A549 (cell line): ENCODE results near the gene FMNL2. TPM values are rescaled to one million over a fixed set of nuclear protein-coding genes. Genes with fewer than 3 reads are reported as not detected.
A peak's percentile ranks its signal among the peaks of the same experiment; 100 is the strongest.

Experiments used
- ATAC-seq, 2 experiments: fragments of 200-7000 bp in 1 of 2; fragments of >200 bp in 1 of 2; cut with Nextera tagmentation in 1 of 2; cut with Tn5 transposase in 1 of 2; 3 replicates each; pipeline versions ENCODE4 v1.8.0 to v1.9.1; 2018 to 2020; ENCODE audit warnings: mild to moderate bottlenecking in 1 of 2, moderate library complexity in 1 of 2
- CTCF ChIA-PET: fragments of 300-600 bp; sonication (Branson Sonifier 250); formaldehyde crosslinking; extraction: SDS; loops from one replicate; lab custom pipeline; 2021; ENCODE audit warnings: antibody characterized with exemption, inconsistent platforms; lab: Yijun Ruan, JAX
- POLR2A ChIA-PET: fragments of 350-600 bp; formaldehyde crosslinking; extraction: SDS; loops from one replicate; lab custom pipeline; 2021; ENCODE audit warnings: antibody characterized with exemption, inconsistent platforms; lab: Yijun Ruan, JAX
- DNase-seq, 2 experiments: peaks; one replicate each; pipeline versions ENCODE4 v3.0.0 to v3.0.0-alpha.2; 2011 to 2016; ENCODE audit warnings: low read depth in 1 of 2, low spot score in 1 of 2
- FAIRE-seq: peaks from 2 replicates; lab custom pipeline; 2011; peaks lifted over from hg19 to GRCh38; lab: Jason Lieb, UNC
- H3K27ac ChIP-seq, 2 experiments: fragments of >200 bp; sonication (Bioruptor Twin); formaldehyde crosslinking; 3 replicates each; pipeline ENCODE4 v1.5.1; 2016 to 2017
- H3K4me1 ChIP-seq: fragments of >200 bp; sonication (Bioruptor Twin); formaldehyde crosslinking; 3 replicates; pipeline ENCODE4 v1.6.1; 2016
- H3K4me2 ChIP-seq: fragments of >200 bp; sonication (Bioruptor Twin); formaldehyde crosslinking; 3 replicates; pipeline ENCODE4 v1.6.1; 2016
- H3K4me3 ChIP-seq: fragments of >200 bp; sonication (Bioruptor Twin); formaldehyde crosslinking; 3 replicates; pipeline ENCODE4 v1.5.1; 2016
- H3K9me3 ChIP-seq: fragments of >200 bp; sonication (Bioruptor Twin); formaldehyde crosslinking; 3 replicates; pipeline ENCODE4 v1.6.1; 2016
- ATOH8 ChIP-seq: fragments of 250-450 bp; sonication (Bioruptor Pico); IDR thresholded peaks from 2 replicates; pipeline ENCODE4 v1.5.0; 2020; ENCODE audit warnings: low read depth, mild to moderate bottlenecking, moderate library complexity
- BHLHE40 ChIP-seq: IDR thresholded peaks from 2 replicates; pipeline ENCODE4 v1.6.1; 2012; ENCODE audit warnings: low read depth, low read length, inconsistent platforms
- CEBPB ChIP-seq, 2 experiments: fragments of >200 bp in 1 of 2; sonication (Bioruptor Twin) in 1 of 2; formaldehyde crosslinking in 1 of 2; IDR thresholded peaks; 2 replicates each; pipeline ENCODE4 v1.6.1; 2012 to 2016
- CHD4 ChIP-seq: fragments of 200-600 bp; sonication (generic); IDR thresholded peaks from 2 replicates; pipeline ENCODE4 v1.6.1; 2016; ENCODE audit warnings: antibody characterized with exemption, mild to moderate bottlenecking, borderline replicate concordance
- EHMT2 ChIP-seq: fragments of 200-600 bp; sonication (generic); IDR thresholded peaks from 2 replicates; pipeline ENCODE4 v1.6.1; 2016; ENCODE audit warnings: antibody characterized with exemption, low read depth, mild to moderate bottlenecking, moderate library complexity
- ESRRA ChIP-seq: fragments of 150-350 bp; IDR thresholded peaks from 2 replicates; pipeline ENCODE4 v1.6.1; 2014; ENCODE audit warnings: mild to moderate bottlenecking, low read length, borderline replicate concordance
- FOSB ChIP-seq: fragments of 250-450 bp; sonication (Bioruptor Pico); IDR thresholded peaks from 2 replicates; pipeline ENCODE4 v1.5.0; 2020; ENCODE audit warnings: mild to moderate bottlenecking, moderate library complexity
- FOXS1 ChIP-seq: fragments of 250-450 bp; sonication (Bioruptor Pico); IDR thresholded peaks from 2 replicates; pipeline ENCODE4 v1.5.0; 2020; ENCODE audit warnings: mild to moderate bottlenecking, moderate library complexity
- HEYL ChIP-seq: fragments of 250-450 bp; sonication (Bioruptor Pico); IDR thresholded peaks from 2 replicates; pipeline ENCODE4 v1.8.0; 2021; ENCODE audit warnings: mild to moderate bottlenecking, moderate library complexity
- HMGXB4 ChIP-seq: fragments of 250-450 bp; sonication (Bioruptor Pico); IDR thresholded peaks from 2 replicates; pipeline ENCODE4 v1.5.0; 2021; ENCODE audit warnings: mild to moderate bottlenecking, moderate library complexity, borderline replicate concordance
- HOXA7 ChIP-seq: fragments of 250-450 bp; sonication (Bioruptor Pico); IDR thresholded peaks from 2 replicates; pipeline ENCODE4 v1.5.0; 2020; ENCODE audit warnings: mild to moderate bottlenecking, moderate library complexity
- HOXB5 ChIP-seq: fragments of 250-450 bp; sonication (Bioruptor Pico); IDR thresholded peaks from 2 replicates; pipeline ENCODE4 v1.5.0; 2020; ENCODE audit warnings: mild to moderate bottlenecking, moderate library complexity
- JUN ChIP-seq, 2 experiments: fragments of >200 bp; sonication (Bioruptor Twin); formaldehyde crosslinking; IDR thresholded peaks; 2 replicates in 1 of 2; 3 replicates in 1 of 2; pipeline ENCODE4 v1.6.1; 2016 to 2017
- KDM1A ChIP-seq: fragments of 200-600 bp; sonication (generic); IDR thresholded peaks from 2 replicates; pipeline ENCODE4 v1.6.1; 2016; ENCODE audit warnings: low read depth, mild to moderate bottlenecking
- KDM5A ChIP-seq: fragments of 200-600 bp; sonication (generic); IDR thresholded peaks from 2 replicates; pipeline ENCODE4 v1.6.1; 2016; ENCODE audit warnings: antibody characterized with exemption, mild to moderate bottlenecking
- MAZ ChIP-seq: fragments of 150-350 bp; IDR thresholded peaks from 2 replicates; pipeline ENCODE4 v1.6.1; 2014; ENCODE audit warnings: antibody characterized with exemption, low read depth, low read length, borderline replicate concordance
- MYC ChIP-seq: IDR thresholded peaks from 2 replicates; pipeline ENCODE4 v1.6.1; 2012; ENCODE audit warnings: mild to moderate bottlenecking, inconsistent platforms, low read length, improper control_type of control experiment, borderline replicate concordance
- NFE2L2 ChIP-seq: fragments of 150-350 bp; conservative IDR thresholded peaks from 2 replicates; pipeline ENCODE4 v1.6.1; 2014; ENCODE audit warnings: low read length
- PHF8 ChIP-seq: fragments of 200-600 bp; sonication (generic); IDR thresholded peaks from 2 replicates; pipeline ENCODE4 v1.6.1; 2016; ENCODE audit warnings: low read depth, mild to moderate bottlenecking, antibody characterized with exemption, moderate library complexity, borderline replicate concordance
- POLR2AphosphoS2 ChIP-seq: conservative IDR thresholded peaks from 2 replicates; pipeline ENCODE4 v1.6.1; 2012; ENCODE audit warnings: low read length, improper control_type of control experiment, inconsistent platforms
- RAD21 ChIP-seq, 2 experiments: fragments of >200 bp in 1 of 2; sonication (Bioruptor Twin) in 1 of 2; formaldehyde crosslinking in 1 of 2; IDR thresholded peaks in 1 of 2; conservative IDR thresholded peaks in 1 of 2; 2 replicates in 1 of 2; 3 replicates in 1 of 2; pipeline ENCODE4 v1.6.1; 2012 to 2018; ENCODE audit warnings: inconsistent platforms in 1 of 2
- RARB ChIP-seq: fragments of 250-450 bp; sonication (Bioruptor Pico); IDR thresholded peaks from 2 replicates; pipeline ENCODE4 v1.8.0; 2021; ENCODE audit warnings: mild to moderate bottlenecking, moderate library complexity
- RFX5 ChIP-seq: fragments of 450-650 bp; IDR thresholded peaks from 2 replicates; pipeline ENCODE4 v1.7.1; 2014; ENCODE audit warnings: antibody characterized with exemption, mild to moderate bottlenecking, moderate library complexity
- SMC3 ChIP-seq: fragments of >200 bp; sonication (Bioruptor Twin); formaldehyde crosslinking; IDR thresholded peaks from 3 replicates; pipeline ENCODE4 v1.6.1; 2018; ENCODE audit warnings: inconsistent platforms
- TFCP2L1 ChIP-seq: fragments of 250-450 bp; sonication (Bioruptor Pico); IDR thresholded peaks from 2 replicates; pipeline ENCODE4 v1.5.0; 2021; ENCODE audit warnings: mild to moderate bottlenecking
- USF2 ChIP-seq: fragments of 450-650 bp; IDR thresholded peaks from 2 replicates; pipeline ENCODE4 v1.6.1; 2014; ENCODE audit warnings: antibody characterized with exemption
- ZC3H11A ChIP-seq: fragments of 450-650 bp; IDR thresholded peaks from 2 replicates; pipeline ENCODE4 v1.6.1; 2014; ENCODE audit warnings: antibody characterized with exemption, mild to moderate bottlenecking
- ZFP36 ChIP-seq: fragments of 450-650 bp; IDR thresholded peaks from 2 replicates; pipeline ENCODE4 v1.6.1; 2014; ENCODE audit warnings: borderline replicate concordance; ENCODE audit not compliant: partially characterized antibody
- ZNF302 ChIP-seq: fragments of 250-450 bp; sonication (Bioruptor Pico); IDR thresholded peaks from 2 replicates; pipeline ENCODE4 v1.9.0; 2021; ENCODE audit warnings: inconsistent platforms, mild to moderate bottlenecking, moderate library complexity
- ZSCAN20 ChIP-seq: fragments of 250-450 bp; sonication (Bioruptor Pico); IDR thresholded peaks from 2 replicates; pipeline ENCODE4 v1.8.0; 2022; ENCODE audit warnings: mild to moderate bottlenecking, moderate library complexity
- WGBS: methylation state at CpG from one replicate; pipeline ENCODE4 v1.1.6; 2017; ENCODE audit errors: missing lambda C conversion rate; 5-methylcytosine and 5-hydroxymethylcytosine counted together
- polyA plus RNA-seq, 4 experiments: library from polyadenylated mRNA; depleted of rRNA in 3 of 4; stranded (reverse); fragments of >200 nt; fragmentation: RNase III in 1 of 4; extraction: RNeasy Plus Mini Kit Qiagen cat#74134 plus additional on column Dnase treatment in 1 of 4; gene quantifications; 2 replicates in 3 of 4; 3 replicates in 1 of 4; pipeline ENCODE4 v1.2.3, GENCODE V29; 2011 to 2017
- TF ChIP-seq, protein P1 (sequence below): IDR thresholded peaks from 2 replicates; pipeline ENCODE4 v1.6.1; 2012
- TF ChIP-seq, protein P2 (sequence below): IDR thresholded peaks from 2 replicates; pipeline ENCODE4 v1.6.1; 2012; ENCODE audit warnings: low read depth, borderline replicate concordance
- TF ChIP-seq, protein P3 (sequence below): fragments of >200 bp; sonication (Bioruptor Twin); formaldehyde crosslinking; IDR thresholded peaks from 3 replicates; pipeline ENCODE4 v1.5.1; 2016

Gene FMNL2
- polyA plus RNA-seq, 2 of the 4 experiments (the other 2 are of a cell fraction) = 27.9 to 36.5 TPM

DNA sequence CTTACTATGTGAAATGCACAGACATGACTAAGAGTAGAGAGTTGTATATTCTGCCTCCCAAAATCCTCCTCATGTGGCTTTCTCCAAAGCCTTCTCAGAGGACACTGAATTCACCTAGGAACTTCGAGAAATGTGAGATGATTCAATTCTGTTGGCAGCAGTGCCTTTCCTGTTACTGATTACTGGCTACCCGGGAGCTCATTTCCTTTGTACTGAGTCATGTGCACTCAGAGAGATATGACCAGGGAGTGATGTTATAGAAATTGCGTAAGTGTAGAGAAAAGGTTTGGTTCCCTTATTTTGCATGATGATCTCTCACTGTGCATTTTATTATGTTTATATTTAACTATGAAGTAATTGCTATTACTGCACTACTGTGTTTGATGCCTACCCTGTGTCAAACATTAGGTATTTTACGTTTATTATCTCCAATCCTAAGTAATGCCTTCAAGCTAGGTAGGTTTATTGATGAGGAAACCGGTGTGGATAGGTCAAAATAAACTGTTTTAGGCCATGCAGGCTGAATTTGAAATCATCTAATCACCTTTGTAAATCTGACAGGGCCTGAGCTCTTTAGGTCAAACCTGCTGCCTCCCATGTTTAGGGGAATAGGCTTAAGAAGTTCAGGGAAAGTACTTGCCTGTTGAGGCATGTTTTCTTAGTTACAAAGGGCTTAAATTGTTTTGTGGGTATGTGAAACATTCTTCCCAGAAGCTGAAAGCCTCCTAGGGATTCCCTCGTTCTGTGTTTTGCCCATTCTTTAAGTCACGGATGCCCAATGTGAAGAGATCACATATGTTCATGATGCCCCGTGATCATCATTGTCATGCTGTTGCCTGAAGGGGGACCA, 86.8 kb downstream of the FMNL2 start:
- no peak overlapping the region; the same call in 2 of the 3 replicates for H3K4me3 ChIP-seq
- H3K4me1 ChIP-seq = peaks cover 74% of the 10 kb centered on the region
- DNase-seq (peak; percentile 72 to 92), ATAC-seq (peak; percentile 94 to 98), FAIRE-seq (peak; percentile 96)
- H3K27ac ChIP-seq = peak overlapping the region; percentile 90 to 91
- H3K9me3 ChIP-seq = no peaks in the 10 kb centered on the region
- 25% methylated on average over 8 of the region's 8 CpGs for whole genome bisulfite sequencing
- POLR2A ChIA-PET = interaction anchor here (0.7 to 1.3 kb wide), 5 partner anchors 10 to 86 kb away, joined by 3 to 6 read pairs (median 3); partner anchors contain the start of gene FMNL2
- H3K4me2 ChIP-seq = peak overlapping the region; percentile 79
- CTCF ChIA-PET = interaction anchor here (0.6 to 1.4 kb wide), 4 partner anchors 10 to 232 kb away, joined by 3 to 4 read pairs (median 3); no protein-coding TSS in a partner anchor
- TF ChIP-seq ATOH8 (CRISPR knock-in tag) = no peak
- TF ChIP-seq ESRRA = no peak
- peak; percentile 34 to 65 for TF ChIP-seq RAD21 (conservative IDR thresholded peaks at IDR 0.05 in 1 of 2, IDR thresholded peaks at IDR 0.05 in 1 of 2)
- TF ChIP-seq FOXS1 (CRISPR knock-in tag) = no peak
- peak; percentile 93 to 96; a peak in 4 of 5 replicates for TF ChIP-seq JUN (IDR thresholded peaks at IDR 0.05)
- no peak for TF ChIP-seq EHMT2
- TF ChIP-seq USF2 = peak; percentile 52
- TF ChIP-seq CHD4 = no peak
- TF ChIP-seq TFCP2L1 (CRISPR knock-in tag) = no peak
- peak; percentile 53; the same call in 1 of the 2 replicates for TF ChIP-seq BHLHE40
- TF ChIP-seq, protein P1, sequence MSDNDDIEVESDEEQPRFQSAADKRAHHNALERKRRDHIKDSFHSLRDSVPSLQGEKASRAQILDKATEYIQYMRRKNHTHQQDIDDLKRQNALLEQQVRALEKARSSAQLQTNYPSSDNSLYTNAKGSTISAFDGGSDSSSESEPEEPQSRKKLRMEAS = peak; percentile 79
- no peak for TF ChIP-seq FOSB (CRISPR knock-in tag)
- no peak for TF ChIP-seq NFE2L2
- TF ChIP-seq CEBPB (IDR thresholded peaks at IDR 0.05) = peak; percentile 98 to 99
- TF ChIP-seq, protein P2, sequence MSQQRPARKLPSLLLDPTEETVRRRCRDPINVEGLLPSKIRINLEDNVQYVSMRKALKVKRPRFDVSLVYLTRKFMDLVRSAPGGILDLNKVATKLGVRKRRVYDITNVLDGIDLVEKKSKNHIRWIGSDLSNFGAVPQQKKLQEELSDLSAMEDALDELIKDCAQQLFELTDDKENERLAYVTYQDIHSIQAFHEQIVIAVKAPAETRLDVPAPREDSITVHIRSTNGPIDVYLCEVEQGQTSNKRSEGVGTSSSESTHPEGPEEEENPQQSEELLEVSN = no peak; the same call in 1 of the 2 replicates
- TF ChIP-seq HEYL (CRISPR knock-in tag) = no peak
- no peak for TF ChIP-seq ZSCAN20 (CRISPR knock-in tag)
- no peak for TF ChIP-seq HMGXB4 (CRISPR knock-in tag)
- TF ChIP-seq ZC3H11A = no peak
- TF ChIP-seq MYC = no peak
- no peak for TF ChIP-seq HOXB5 (CRISPR knock-in tag)
- no peak for TF ChIP-seq RFX5
- TF ChIP-seq ZFP36 = no peak
- TF ChIP-seq POLR2AphosphoS2 = no peak
- peak; percentile 53; the same call in 1 of the 3 replicates for TF ChIP-seq SMC3
- TF ChIP-seq MAZ = no peak
- no peak for TF ChIP-seq KDM5A
- TF ChIP-seq ZNF302 (CRISPR knock-in tag) = no peak
- TF ChIP-seq, protein P3, sequence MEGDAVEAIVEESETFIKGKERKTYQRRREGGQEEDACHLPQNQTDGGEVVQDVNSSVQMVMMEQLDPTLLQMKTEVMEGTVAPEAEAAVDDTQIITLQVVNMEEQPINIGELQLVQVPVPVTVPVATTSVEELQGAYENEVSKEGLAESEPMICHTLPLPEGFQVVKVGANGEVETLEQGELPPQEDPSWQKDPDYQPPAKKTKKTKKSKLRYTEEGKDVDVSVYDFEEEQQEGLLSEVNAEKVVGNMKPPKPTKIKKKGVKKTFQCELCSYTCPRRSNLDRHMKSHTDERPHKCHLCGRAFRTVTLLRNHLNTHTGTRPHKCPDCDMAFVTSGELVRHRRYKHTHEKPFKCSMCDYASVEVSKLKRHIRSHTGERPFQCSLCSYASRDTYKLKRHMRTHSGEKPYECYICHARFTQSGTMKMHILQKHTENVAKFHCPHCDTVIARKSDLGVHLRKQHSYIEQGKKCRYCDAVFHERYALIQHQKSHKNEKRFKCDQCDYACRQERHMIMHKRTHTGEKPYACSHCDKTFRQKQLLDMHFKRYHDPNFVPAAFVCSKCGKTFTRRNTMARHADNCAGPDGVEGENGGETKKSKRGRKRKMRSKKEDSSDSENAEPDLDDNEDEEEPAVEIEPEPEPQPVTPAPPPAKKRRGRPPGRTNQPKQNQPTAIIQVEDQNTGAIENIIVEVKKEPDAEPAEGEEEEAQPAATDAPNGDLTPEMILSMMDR = no peak
- TF ChIP-seq KDM1A = no peak
- TF ChIP-seq RARB (CRISPR knock-in tag) = no peak
- TF ChIP-seq HOXA7 = no peak
- TF ChIP-seq PHF8 = no peak
